Measurements from ENCODE around the gene PDE6B. TPM values are rescaled to one million over a fixed set of nuclear protein-coding genes. Genes with fewer than 3 reads are reported as not detected.

Gene PDE6B
- total and polyA plus RNA-seq, 2 of the 13 experiments (the other 11 are each of a cell fraction or from before 2014, with no cell fraction given) = 0.38 to 0.40 TPM

DNA sequence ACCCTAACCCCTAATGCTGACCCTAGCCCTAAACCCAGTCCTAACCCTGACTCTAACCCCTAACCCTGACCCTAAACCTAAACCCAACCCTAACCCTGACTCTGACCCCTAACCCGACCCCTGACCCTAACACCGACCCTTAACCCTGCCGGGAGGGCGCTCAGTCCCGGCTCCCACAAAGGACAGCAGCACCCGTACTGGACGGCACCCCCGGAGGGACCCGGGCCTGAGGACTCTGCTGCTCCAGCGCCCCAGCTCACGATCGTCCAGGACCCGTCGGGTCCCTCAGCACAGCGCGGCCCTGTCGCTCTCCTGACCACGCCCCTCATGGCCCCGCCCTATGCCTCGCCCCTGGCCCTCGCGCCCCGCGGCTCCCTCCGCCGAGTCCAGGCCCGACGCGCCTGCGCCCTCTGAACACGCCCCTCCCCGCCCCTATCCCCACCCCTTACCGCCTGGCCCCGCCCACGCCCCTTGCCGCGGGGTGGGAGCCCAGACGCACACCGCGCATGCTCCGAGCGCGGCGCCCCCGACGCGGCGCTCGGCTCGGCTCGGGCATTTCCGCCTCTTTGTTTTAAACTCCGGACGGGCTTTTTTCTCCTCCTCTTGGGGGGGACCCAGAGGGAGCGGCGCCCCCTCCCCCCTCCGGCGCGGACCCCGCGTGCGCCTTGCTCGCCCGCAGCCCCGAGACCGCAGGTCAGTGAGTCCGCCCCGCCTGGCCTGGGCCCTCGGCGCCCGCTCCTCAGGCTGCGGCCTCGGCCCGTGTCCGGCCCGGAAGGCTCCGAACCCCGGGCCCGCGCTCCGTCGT, 80.1 kb downstream of the PDE6B start, which contains the start of gene PCGF3 (continued):
- TF ChIP-seq, protein P1, sequence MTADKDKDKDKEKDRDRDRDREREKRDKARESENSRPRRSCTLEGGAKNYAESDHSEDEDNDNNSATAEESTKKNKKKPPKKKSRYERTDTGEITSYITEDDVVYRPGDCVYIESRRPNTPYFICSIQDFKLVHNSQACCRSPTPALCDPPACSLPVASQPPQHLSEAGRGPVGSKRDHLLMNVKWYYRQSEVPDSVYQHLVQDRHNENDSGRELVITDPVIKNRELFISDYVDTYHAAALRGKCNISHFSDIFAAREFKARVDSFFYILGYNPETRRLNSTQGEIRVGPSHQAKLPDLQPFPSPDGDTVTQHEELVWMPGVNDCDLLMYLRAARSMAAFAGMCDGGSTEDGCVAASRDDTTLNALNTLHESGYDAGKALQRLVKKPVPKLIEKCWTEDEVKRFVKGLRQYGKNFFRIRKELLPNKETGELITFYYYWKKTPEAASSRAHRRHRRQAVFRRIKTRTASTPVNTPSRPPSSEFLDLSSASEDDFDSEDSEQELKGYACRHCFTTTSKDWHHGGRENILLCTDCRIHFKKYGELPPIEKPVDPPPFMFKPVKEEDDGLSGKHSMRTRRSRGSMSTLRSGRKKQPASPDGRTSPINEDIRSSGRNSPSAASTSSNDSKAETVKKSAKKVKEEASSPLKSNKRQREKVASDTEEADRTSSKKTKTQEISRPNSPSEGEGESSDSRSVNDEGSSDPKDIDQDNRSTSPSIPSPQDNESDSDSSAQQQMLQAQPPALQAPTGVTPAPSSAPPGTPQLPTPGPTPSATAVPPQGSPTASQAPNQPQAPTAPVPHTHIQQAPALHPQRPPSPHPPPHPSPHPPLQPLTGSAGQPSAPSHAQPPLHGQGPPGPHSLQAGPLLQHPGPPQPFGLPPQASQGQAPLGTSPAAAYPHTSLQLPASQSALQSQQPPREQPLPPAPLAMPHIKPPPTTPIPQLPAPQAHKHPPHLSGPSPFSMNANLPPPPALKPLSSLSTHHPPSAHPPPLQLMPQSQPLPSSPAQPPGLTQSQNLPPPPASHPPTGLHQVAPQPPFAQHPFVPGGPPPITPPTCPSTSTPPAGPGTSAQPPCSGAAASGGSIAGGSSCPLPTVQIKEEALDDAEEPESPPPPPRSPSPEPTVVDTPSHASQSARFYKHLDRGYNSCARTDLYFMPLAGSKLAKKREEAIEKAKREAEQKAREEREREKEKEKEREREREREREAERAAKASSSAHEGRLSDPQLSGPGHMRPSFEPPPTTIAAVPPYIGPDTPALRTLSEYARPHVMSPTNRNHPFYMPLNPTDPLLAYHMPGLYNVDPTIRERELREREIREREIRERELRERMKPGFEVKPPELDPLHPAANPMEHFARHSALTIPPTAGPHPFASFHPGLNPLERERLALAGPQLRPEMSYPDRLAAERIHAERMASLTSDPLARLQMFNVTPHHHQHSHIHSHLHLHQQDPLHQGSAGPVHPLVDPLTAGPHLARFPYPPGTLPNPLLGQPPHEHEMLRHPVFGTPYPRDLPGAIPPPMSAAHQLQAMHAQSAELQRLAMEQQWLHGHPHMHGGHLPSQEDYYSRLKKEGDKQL (CRISPR knock-in tag; IDR thresholded peaks at IDR 0.05; ENCODE audit: low read depth) = no peak
- TF ChIP-seq FOXA1 (IDR thresholded peaks at IDR 0.05) (no peak), FOXA1 (CRISPR knock-in tag; IDR thresholded peaks at IDR 0.05) (no peak), ZNF441 (CRISPR knock-in tag; IDR thresholded peaks at IDR 0.05; ENCODE audit: borderline replicate concordance) (no peak), FLYWCH1 (CRISPR knock-in tag; IDR thresholded peaks at IDR 0.05) (0 out of 2 replicates have a peak, but pooled peaks have one; percentile 58), ZNF652 (CRISPR knock-in tag; IDR thresholded peaks at IDR 0.05; ENCODE audit: borderline replicate concordance, low read depth) (no peak), ZSCAN22 (CRISPR knock-in tag; IDR thresholded peaks at IDR 0.05) (no peak), TEAD2 (CRISPR knock-in tag; IDR thresholded peaks at IDR 0.05) (no peak), HDAC2 (CRISPR knock-in tag; IDR thresholded peaks at IDR 0.05) (no peak), KDM3A (CRISPR knock-in tag; IDR thresholded peaks at IDR 0.05; ENCODE audit: low read depth) (no peak), ZC3H13 (CRISPR knock-in tag; IDR thresholded peaks at IDR 0.05) (no peak), ZNF292 (CRISPR knock-in tag; IDR thresholded peaks at IDR 0.05; ENCODE audit: borderline replicate concordance, low read depth) (no peak), REL (CRISPR knock-in tag; conservative IDR thresholded peaks at IDR 0.05) (no peak), ZFP1 (CRISPR knock-in tag; IDR thresholded peaks at IDR 0.05) (no peak), CREM (IDR thresholded peaks at IDR 0.05) (no peak), CREM (CRISPR knock-in tag; IDR thresholded peaks at IDR 0.05) (no peak)
- TF ChIP-seq, protein P2, sequence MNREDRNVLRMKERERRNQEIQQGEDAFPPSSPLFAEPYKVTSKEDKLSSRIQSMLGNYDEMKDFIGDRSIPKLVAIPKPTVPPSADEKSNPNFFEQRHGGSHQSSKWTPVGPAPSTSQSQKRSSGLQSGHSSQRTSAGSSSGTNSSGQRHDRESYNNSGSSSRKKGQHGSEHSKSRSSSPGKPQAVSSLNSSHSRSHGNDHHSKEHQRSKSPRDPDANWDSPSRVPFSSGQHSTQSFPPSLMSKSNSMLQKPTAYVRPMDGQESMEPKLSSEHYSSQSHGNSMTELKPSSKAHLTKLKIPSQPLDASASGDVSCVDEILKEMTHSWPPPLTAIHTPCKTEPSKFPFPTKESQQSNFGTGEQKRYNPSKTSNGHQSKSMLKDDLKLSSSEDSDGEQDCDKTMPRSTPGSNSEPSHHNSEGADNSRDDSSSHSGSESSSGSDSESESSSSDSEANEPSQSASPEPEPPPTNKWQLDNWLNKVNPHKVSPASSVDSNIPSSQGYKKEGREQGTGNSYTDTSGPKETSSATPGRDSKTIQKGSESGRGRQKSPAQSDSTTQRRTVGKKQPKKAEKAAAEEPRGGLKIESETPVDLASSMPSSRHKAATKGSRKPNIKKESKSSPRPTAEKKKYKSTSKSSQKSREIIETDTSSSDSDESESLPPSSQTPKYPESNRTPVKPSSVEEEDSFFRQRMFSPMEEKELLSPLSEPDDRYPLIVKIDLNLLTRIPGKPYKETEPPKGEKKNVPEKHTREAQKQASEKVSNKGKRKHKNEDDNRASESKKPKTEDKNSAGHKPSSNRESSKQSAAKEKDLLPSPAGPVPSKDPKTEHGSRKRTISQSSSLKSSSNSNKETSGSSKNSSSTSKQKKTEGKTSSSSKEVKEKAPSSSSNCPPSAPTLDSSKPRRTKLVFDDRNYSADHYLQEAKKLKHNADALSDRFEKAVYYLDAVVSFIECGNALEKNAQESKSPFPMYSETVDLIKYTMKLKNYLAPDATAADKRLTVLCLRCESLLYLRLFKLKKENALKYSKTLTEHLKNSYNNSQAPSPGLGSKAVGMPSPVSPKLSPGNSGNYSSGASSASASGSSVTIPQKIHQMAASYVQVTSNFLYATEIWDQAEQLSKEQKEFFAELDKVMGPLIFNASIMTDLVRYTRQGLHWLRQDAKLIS (CRISPR knock-in tag; IDR thresholded peaks at IDR 0.05) = no peak
- TF ChIP-seq, protein P3, sequence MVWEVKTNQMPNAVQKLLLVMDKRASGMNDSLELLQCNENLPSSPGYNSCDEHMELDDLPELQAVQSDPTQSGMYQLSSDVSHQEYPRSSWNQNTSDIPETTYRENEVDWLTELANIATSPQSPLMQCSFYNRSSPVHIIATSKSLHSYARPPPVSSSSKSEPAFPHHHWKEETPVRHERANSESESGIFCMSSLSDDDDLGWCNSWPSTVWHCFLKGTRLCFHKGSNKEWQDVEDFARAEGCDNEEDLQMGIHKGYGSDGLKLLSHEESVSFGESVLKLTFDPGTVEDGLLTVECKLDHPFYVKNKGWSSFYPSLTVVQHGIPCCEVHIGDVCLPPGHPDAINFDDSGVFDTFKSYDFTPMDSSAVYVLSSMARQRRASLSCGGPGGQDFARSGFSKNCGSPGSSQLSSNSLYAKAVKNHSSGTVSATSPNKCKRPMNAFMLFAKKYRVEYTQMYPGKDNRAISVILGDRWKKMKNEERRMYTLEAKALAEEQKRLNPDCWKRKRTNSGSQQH (CRISPR knock-in tag; IDR thresholded peaks at IDR 0.05; ENCODE audit: low read depth) = peak; percentile 18; the same call in 1 of the 2 replicates
- TF ChIP-seq, protein P4, sequence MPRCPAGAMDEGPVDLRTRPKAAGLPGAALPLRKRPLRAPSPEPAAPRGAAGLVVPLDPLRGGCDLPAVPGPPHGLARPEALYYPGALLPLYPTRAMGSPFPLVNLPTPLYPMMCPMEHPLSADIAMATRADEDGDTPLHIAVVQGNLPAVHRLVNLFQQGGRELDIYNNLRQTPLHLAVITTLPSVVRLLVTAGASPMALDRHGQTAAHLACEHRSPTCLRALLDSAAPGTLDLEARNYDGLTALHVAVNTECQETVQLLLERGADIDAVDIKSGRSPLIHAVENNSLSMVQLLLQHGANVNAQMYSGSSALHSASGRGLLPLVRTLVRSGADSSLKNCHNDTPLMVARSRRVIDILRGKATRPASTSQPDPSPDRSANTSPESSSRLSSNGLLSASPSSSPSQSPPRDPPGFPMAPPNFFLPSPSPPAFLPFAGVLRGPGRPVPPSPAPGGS (CRISPR knock-in tag; IDR thresholded peaks at IDR 0.05) = peak; percentile 56; the same call in 1 of the 2 replicates
